Epithelial cell of proximal tubule (primary cell): Measurements from ENCODE around the gene NAA10. TPM values are rescaled to one million over a fixed set of nuclear protein-coding genes. Genes with fewer than 3 reads are reported as not detected.

ENCODE experiments used
- DNase-seq: peaks from one replicate; pipeline ENCODE4 v3.0.0-alpha.2; 2011; ENCODE audit warnings: low read depth
- H3K4me3 ChIP-seq: 2 replicates; pipeline ENCODE4 v1.5.1; 2011; ENCODE audit warnings: low read depth, mild to moderate bottlenecking, low read length
- CTCF ChIP-seq: conservative IDR thresholded peaks from 2 replicates; pipeline ENCODE4 v1.5.1; 2012; ENCODE audit warnings: low read depth, mild to moderate bottlenecking, low read length
- total RNA-seq: library from RNA; depleted of rRNA; stranded (reverse); fragments of >200 nt; gene quantifications from 2 replicates; pipeline ENCODE4 v1.2.3, GENCODE V29; 2015

Gene NAA10
- total RNA-seq, 1 donor from 2014 or later, result 88.0 TPM

GRCh38 chrX:153913701-153914100 lies 21.1 kb downstream of the NAA10 start:
- TF ChIP-seq CTCF, result no peak
- no peak for DNase-seq
- H3K4me3 ChIP-seq, result no peak overlapping the region

GRCh38 chrX:153913211-153913610 lies 21.6 kb downstream of the NAA10 start:
- DNase-seq, result no peak
- H3K4me3 ChIP-seq, result no peak overlapping the region
- no peak for TF ChIP-seq CTCF

GRCh38 chrX:153911798-153912197 lies 23.0 kb downstream of the NAA10 start:
- TF ChIP-seq CTCF, result no peak
- DNase-seq, result no peak
- no peak overlapping the region for H3K4me3 ChIP-seq

- no peak for TF ChIP-seq CTCF
- DNase-seq, result no peak
- H3K4me3 ChIP-seq, result no peak overlapping the region
Measured at GRCh38 chrX:153910446-153910845, 24.4 kb downstream of the NAA10 start.

GRCh38 chrX:153909980-153910360 lies 24.9 kb downstream of the NAA10 start:
- no peak for TF ChIP-seq CTCF
- H3K4me3 ChIP-seq, result no peak overlapping the region
- DNase-seq, result no peak

GRCh38 chrX:153909024-153909979 lies 25.5 kb downstream of the NAA10 start:
- no peak for TF ChIP-seq CTCF
- no peak for DNase-seq
- no peak overlapping the region for H3K4me3 ChIP-seq
